Dermis blood vessel endothelial cell (primary cell): Measurements from ENCODE around the gene QSOX2. TPM values are rescaled to one million over a fixed set of nuclear protein-coding genes. Genes with fewer than 3 reads are reported as not detected.
A peak's percentile ranks its signal among the peaks of the same experiment; 100 is the strongest.

Experiments used
- DNase-seq: peaks from one replicate; pipeline ENCODE4 v3.0.0; 2010
- total RNA-seq: library from RNA; depleted of rRNA; stranded (reverse); fragments of >200 nt; gene quantifications from 2 replicates; pipeline ENCODE4 v1.2.3, GENCODE V29; 2014

The QSOX2 gene
- total RNA-seq, 1 donor from 2014 or later: 9.0 TPM

GRCh38 chr9:136235709-136236455, 9.7 kb downstream of the QSOX2 start:
- DNase-seq: no peak

- no peak for DNase-seq
Observed at GRCh38 chr9:136235171-136235570, 10.4 kb downstream of the QSOX2 start.

GRCh38 chr9:136234597-136234996, 11.0 kb downstream of the QSOX2 start:
- no peak for DNase-seq

- no peak for DNase-seq
Observed at GRCh38 chr9:136233868-136234267, 11.7 kb downstream of the QSOX2 start.

GRCh38 chr9:136233411-136233810, 12.2 kb downstream of the QSOX2 start:
- DNase-seq: no peak

GRCh38 chr9:136232969-136233368, 12.6 kb downstream of the QSOX2 start:
- no peak for DNase-seq

- no peak for DNase-seq
Observed at GRCh38 chr9:136231478-136232297, 13.9 kb downstream of the QSOX2 start.

- no peak for DNase-seq
Observed at GRCh38 chr9:136230773-136231172, 14.8 kb downstream of the QSOX2 start.

- DNase-seq: no peak
Observed at GRCh38 chr9:136230365-136230764, 15.2 kb downstream of the QSOX2 start.

- DNase-seq: no peak
Observed at GRCh38 chr9:136229096-136230065, 16.2 kb downstream of the QSOX2 start.

- peak; percentile 77 for DNase-seq
Observed at GRCh38 chr9:136228107-136228875, 17.3 kb downstream of the QSOX2 start.

- no peak for DNase-seq
Observed at GRCh38 chr9:136226680-136227407, 18.8 kb downstream of the QSOX2 start.

- DNase-seq: peak; percentile 76
Observed at GRCh38 chr9:136225748-136226679, 19.6 kb downstream of the QSOX2 start.

GRCh38 chr9:136225366-136225747, 20.3 kb downstream of the QSOX2 start:
- no peak for DNase-seq

- DNase-seq: no peak
Observed at GRCh38 chr9:136223871-136224640, 21.6 kb downstream of the QSOX2 start.

- no peak for DNase-seq
Observed at GRCh38 chr9:136222906-136223285, 22.7 kb downstream of the QSOX2 start.

- no peak for DNase-seq
Observed at GRCh38 chr9:136222166-136222905, 23.3 kb downstream of the QSOX2 start.

- peak; percentile 37 for DNase-seq
Observed at GRCh38 chr9:136220017-136220729, 25.4 kb downstream of the QSOX2 start.
